GM18951 (cell line): ENCODE measurements around the gene CHRM5.

Source experiments
- POLR2A ChIP-seq: IDR thresholded peaks from 4 replicates; pipeline ENCODE4 v1.6.1; 2011; ENCODE audit warnings: mild to moderate bottlenecking; ENCODE audit not compliant: insufficient read length, insufficient read depth; ENCODE audit errors: extremely low read depth
- in situ Hi-C: fragments of 300-500 bp; cut with MboI; formaldehyde crosslinking; loops from one replicate; pipeline ENCODE4 v1.12.0; 2022; ENCODE audit warnings: low sequenced_read_pairs, mixed read lengths, inconsistent platforms; ENCODE audit not compliant: unreplicated experiment

Gene CHRM5

GRCh38 chr15:34107315-34107714, 139.0 kb downstream of the CHRM5 start:
- no peak for TF ChIP-seq POLR2A
- in situ Hi-C loops: loop anchor here (10.0 to 25.0 kb wide), 2 partner anchors 107 to 255 kb away; partner anchors contain the start of genes KATNBL1 and LPCAT4

GRCh38 chr15:34109797-34110663, 141.7 kb downstream of the CHRM5 start:
- in situ Hi-C loops: loop anchor here (10.0 to 25.0 kb wide), 2 partner anchors 105 to 252 kb away; partner anchors contain the start of genes KATNBL1 and LPCAT4
- no peak for TF ChIP-seq POLR2A

GRCh38 chr15:34111488-34111887, 143.2 kb downstream of the CHRM5 start:
- TF ChIP-seq POLR2A: no peak
- in situ Hi-C loops: loop anchor here (25.0 kb wide), 1 partner anchor 251 kb away; the partner anchor contains the start of gene LPCAT4

- no peak for TF ChIP-seq POLR2A
- in situ Hi-C loops: loop anchor here (25.0 kb wide), 1 partner anchor 248 kb away; the partner anchor contains the start of gene LPCAT4
These were observed 145.9 kb downstream of the CHRM5 start for GRCh38 chr15:34114215-34114614.

GRCh38 chr15:34114739-34115138, 146.4 kb downstream of the CHRM5 start:
- in situ Hi-C loops: loop anchor here (25.0 kb wide), 1 partner anchor 248 kb away; the partner anchor contains the start of gene LPCAT4
- TF ChIP-seq POLR2A: no peak

- no peak for TF ChIP-seq POLR2A
- in situ Hi-C loops: loop anchor here (25.0 kb wide), 1 partner anchor 246 kb away; the partner anchor contains the start of gene LPCAT4
These were observed 148.3 kb downstream of the CHRM5 start for GRCh38 chr15:34116620-34117019.
